IPS-18c (cell line): ENCODE measurements around the gene GRB10.
"Not testable (repeated sequence)": the region's sequence is repeated elsewhere in the genome, so short reads cannot be mapped to it uniquely, and the experiment has no call there.

Source experiments
- H3K4me3 ChIP-seq: 2 replicates; pipeline ENCODE4 v1.7.0; 2013; ENCODE audit warnings: low read depth, mild to moderate bottlenecking, low read length, moderate library complexity; ENCODE audit not compliant: insufficient read depth
- H3K9me3 ChIP-seq: one replicate; pipeline ENCODE4 v1.6.1; 2013; ENCODE audit warnings: mild to moderate bottlenecking, low read length, moderate library complexity; ENCODE audit not compliant: control insufficient read depth, insufficient read depth

The GRB10 gene

GRCh38 chr7:50762337-50762736, 20.4 kb downstream of the GRB10 start:
- Histone ChIP-seq H3K4me3 (no peak overlapping the region), H3K9me3 (no peaks in the 10 kb centered on the region)

- Histone ChIP-seq H3K9me3 (no peaks in the 10 kb centered on the region), H3K4me3 (no peak overlapping the region)
Measured at GRCh38 chr7:50761713-50762112, 21.0 kb downstream of the GRB10 start.

GRCh38 chr7:50757703-50758390, 24.8 kb downstream of the GRB10 start:
- H3K9me3 ChIP-seq: no peaks in the 10 kb centered on the region
- no peak overlapping the region for H3K4me3 ChIP-seq

GRCh38 chr7:50756180-50756579, 26.5 kb downstream of the GRB10 start:
- Histone ChIP-seq H3K4me3 (no peak overlapping the region), H3K9me3 (no peaks in the 10 kb centered on the region)

- no peaks in the 10 kb centered on the region for H3K9me3 ChIP-seq
- no peak overlapping the region for H3K4me3 ChIP-seq
Measured at GRCh38 chr7:50754684-50755083, 28.0 kb downstream of the GRB10 start.

GRCh38 chr7:50754241-50754640, 28.5 kb downstream of the GRB10 start:
- no peaks in the 10 kb centered on the region for H3K9me3 ChIP-seq
- no peak overlapping the region for H3K4me3 ChIP-seq

- no peak overlapping the region for H3K4me3 ChIP-seq
- H3K9me3 ChIP-seq: no peaks in the 10 kb centered on the region
Measured at GRCh38 chr7:50752422-50752821, 30.3 kb downstream of the GRB10 start.

- no peaks in the 10 kb centered on the region for H3K9me3 ChIP-seq
- no peak overlapping the region for H3K4me3 ChIP-seq
Measured at GRCh38 chr7:50751146-50751545, 31.6 kb downstream of the GRB10 start.

- Histone ChIP-seq H3K4me3 (no peak overlapping the region), H3K9me3 (no peaks in the 10 kb centered on the region)
Measured at GRCh38 chr7:50749896-50750295, 32.8 kb downstream of the GRB10 start.

GRCh38 chr7:50748472-50748871, 34.2 kb downstream of the GRB10 start:
- H3K9me3 ChIP-seq: no peaks in the 10 kb centered on the region
- no peak overlapping the region for H3K4me3 ChIP-seq

GRCh38 chr7:50745835-50746234, 36.9 kb downstream of the GRB10 start:
- Histone ChIP-seq H3K4me3 (no peak overlapping the region), H3K9me3 (no peaks in the 10 kb centered on the region)

GRCh38 chr7:50745336-50745735, 37.4 kb downstream of the GRB10 start:
- Histone ChIP-seq H3K9me3 (no peaks in the 10 kb centered on the region), H3K4me3 (no peak overlapping the region)

- Histone ChIP-seq H3K4me3 (no peak overlapping the region), H3K9me3 (no peaks in the 10 kb centered on the region)
Measured at GRCh38 chr7:50743893-50744292, 38.8 kb downstream of the GRB10 start.

GRCh38 chr7:50743016-50743415, 39.7 kb downstream of the GRB10 start:
- Histone ChIP-seq H3K4me3 (no peak overlapping the region), H3K9me3 (no peaks in the 10 kb centered on the region)

GRCh38 chr7:50742401-50742800, 40.3 kb downstream of the GRB10 start:
- Histone ChIP-seq H3K4me3 (no peak overlapping the region), H3K9me3 (no peaks in the 10 kb centered on the region)

- no peak overlapping the region for H3K4me3 ChIP-seq
Measured at GRCh38 chr7:50739744-50740435, 42.8 kb downstream of the GRB10 start.

GRCh38 chr7:50738932-50739331, 43.8 kb downstream of the GRB10 start:
- Histone ChIP-seq H3K9me3 (no peaks in the 10 kb centered on the region), H3K4me3 (no peak overlapping the region)

More at GRCh38 chr7:50739744-50740435, 42.8 kb downstream of the GRB10 start:
- H3K9me3 ChIP-seq: no peaks in the 10 kb centered on the region

GRCh38 chr7:50735836-50736235, 46.9 kb downstream of the GRB10 start:
- H3K4me3 ChIP-seq: not testable (repeated sequence)

GRCh38 chr7:50735333-50735732, 47.4 kb downstream of the GRB10 start:
- Histone ChIP-seq H3K9me3 (no peaks in the 10 kb centered on the region), H3K4me3 (no peak overlapping the region)

More at GRCh38 chr7:50735836-50736235, 46.9 kb downstream of the GRB10 start:
- not testable (repeated sequence) for H3K9me3 ChIP-seq
